GM21737 (cell line): Measurements from ENCODE around the gene ELFN1.

ENCODE experiments used
- ATAC-seq: cut with Tn5 transposase; IDR thresholded peaks from one replicate; pipeline ENCODE4 v1.9.1; 2021; ENCODE audit warnings: mild to moderate bottlenecking, moderate library complexity; ENCODE audit not compliant: unreplicated experiment

Gene ELFN1

GRCh38 chr7:1662767-1663166 is 7.3 kb upstream of the ELFN1 start:
- ATAC-seq: no peak

GRCh38 chr7:1663223-1663622 is 6.9 kb upstream of the ELFN1 start:
- no peak for ATAC-seq

- no peak for ATAC-seq
These were observed 6.0 kb upstream of the ELFN1 start for GRCh38 chr7:1663857-1664651.

- ATAC-seq: no peak
These were observed 5.1 kb upstream of the ELFN1 start for GRCh38 chr7:1664711-1665548.

- no peak for ATAC-seq
These were observed 4.3 kb upstream of the ELFN1 start for GRCh38 chr7:1665549-1666316.

GRCh38 chr7:1666317-1666822 is 3.7 kb upstream of the ELFN1 start:
- no peak for ATAC-seq

- no peak for ATAC-seq
These were observed 3.1 kb upstream of the ELFN1 start for GRCh38 chr7:1666823-1667565.

- ATAC-seq: no peak
These were observed 2.3 kb upstream of the ELFN1 start for GRCh38 chr7:1667566-1668395.

GRCh38 chr7:1668396-1669063 is 1.5 kb upstream of the ELFN1 start:
- no peak for ATAC-seq

- ATAC-seq: no peak
These were observed 769 bp upstream of the ELFN1 start for GRCh38 chr7:1669064-1669951.

- ATAC-seq: no peak
These were observed 967 bp downstream of the ELFN1 start for GRCh38 chr7:1670894-1671593.

- ATAC-seq: no peak
These were observed 1.7 kb downstream of the ELFN1 start for GRCh38 chr7:1671594-1672451.

- ATAC-seq: no peak
These were observed 2.9 kb downstream of the ELFN1 start for GRCh38 chr7:1672851-1673486.

GRCh38 chr7:1673581-1674118 is 3.6 kb downstream of the ELFN1 start:
- ATAC-seq: no peak

GRCh38 chr7:1674161-1675035 is 4.3 kb downstream of the ELFN1 start:
- no peak for ATAC-seq
